GM18507 (cell line): ENCODE results near the gene EBP.
"Not testable (repeated sequence)": the region's sequence is repeated elsewhere in the genome, so short reads cannot be mapped to it uniquely, and the experiment has no call there.

Experiments used
- DNase-seq: peaks from one replicate; pipeline ENCODE4 v3.0.0; 2011; ENCODE audit warnings: low read depth; ENCODE audit not compliant: insufficient read length; ENCODE audit errors: extremely low spot score
- FAIRE-seq: peaks from 2 replicates; lab custom pipeline; 2011; peaks lifted over from hg19 to GRCh38; lab: Jason Lieb, UNC

EBP gene

DNA sequence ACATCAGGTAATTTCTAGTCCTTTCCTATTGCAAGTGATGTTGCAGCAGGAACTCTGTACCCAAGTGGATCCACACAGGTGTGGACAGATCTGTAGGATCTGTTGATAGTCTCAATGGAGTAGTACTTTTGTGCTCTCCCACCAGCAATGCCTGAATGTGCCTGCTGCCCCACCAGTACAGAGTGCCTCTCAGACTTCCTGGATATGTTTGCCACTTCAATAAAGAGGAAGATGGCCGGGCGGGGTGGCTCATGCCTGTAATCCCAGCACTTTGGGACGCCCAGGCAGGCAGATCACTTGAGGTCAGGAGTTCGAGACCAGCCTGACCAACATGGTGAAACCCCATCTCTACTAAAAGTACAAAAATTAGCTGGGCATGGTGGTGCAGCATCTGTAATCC is 2.1 kb upstream of the EBP start:
- DNase-seq, FAIRE-seq: not testable (repeated sequence)

DNA sequence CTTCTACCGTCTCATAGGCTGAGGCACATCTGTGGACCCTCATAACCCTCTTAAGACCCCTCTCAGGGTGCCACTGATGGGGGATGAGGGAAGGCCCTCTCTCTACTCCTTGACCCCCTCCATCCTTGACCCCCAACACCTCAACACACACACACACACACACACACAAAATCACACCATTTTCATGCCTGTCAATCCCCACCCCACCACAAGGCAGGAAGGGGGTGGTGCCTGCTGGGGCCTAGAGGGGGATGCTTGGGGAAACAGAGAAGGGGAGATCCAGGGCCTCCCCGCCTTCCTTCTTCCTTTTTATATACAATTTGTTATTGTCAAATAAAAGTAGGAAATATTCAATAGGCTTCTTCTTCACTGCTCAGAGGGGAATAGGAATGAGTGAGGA is 1.2 kb upstream of the EBP start:
- FAIRE-seq, result no peak

DNA sequence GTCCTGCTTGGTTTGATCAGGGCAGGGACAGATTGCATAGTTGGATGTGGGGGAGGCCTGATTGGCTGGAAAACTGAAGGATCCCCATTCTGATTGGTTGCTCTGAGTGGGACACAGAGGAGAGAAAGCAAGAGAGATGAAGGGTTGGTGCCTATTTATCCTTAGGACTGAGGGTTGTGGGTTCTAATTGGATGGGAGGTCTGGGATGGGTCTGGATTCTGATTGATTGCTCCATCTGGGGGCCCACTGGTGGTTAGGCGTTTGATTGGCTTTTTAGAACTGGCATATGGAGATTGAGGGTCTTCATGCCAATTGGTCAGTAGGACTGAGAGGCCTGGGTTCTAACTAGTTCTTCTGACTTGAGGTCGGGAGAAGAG is 644 bp upstream of the EBP start:
- DNase-seq, result no peak
- no peak for FAIRE-seq

More for the DNA sequence above, 1.2 kb upstream of the EBP start:
- DNase-seq, result no peak

DNA sequence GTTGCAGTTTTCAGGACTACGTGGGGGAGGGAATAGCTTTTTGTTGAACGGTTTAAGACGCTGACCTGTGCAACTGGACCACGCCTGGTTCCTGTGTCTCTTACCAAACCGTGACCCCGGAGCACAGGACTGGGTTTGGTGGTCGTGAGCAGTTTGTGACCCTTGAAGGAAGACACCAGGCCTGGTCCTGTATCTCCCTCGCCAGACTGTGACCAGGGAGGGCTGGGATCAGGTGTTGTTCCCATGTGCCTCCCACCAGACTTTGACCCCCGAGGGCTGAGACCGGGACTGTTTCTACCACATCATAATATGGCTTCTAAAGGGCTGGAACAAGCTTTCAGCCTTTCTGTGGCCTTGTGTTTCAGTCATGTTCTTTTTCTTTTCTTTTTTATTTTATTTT is 683 bp downstream of the EBP start:
- DNase-seq, result no peak
- no peak for FAIRE-seq

DNA sequence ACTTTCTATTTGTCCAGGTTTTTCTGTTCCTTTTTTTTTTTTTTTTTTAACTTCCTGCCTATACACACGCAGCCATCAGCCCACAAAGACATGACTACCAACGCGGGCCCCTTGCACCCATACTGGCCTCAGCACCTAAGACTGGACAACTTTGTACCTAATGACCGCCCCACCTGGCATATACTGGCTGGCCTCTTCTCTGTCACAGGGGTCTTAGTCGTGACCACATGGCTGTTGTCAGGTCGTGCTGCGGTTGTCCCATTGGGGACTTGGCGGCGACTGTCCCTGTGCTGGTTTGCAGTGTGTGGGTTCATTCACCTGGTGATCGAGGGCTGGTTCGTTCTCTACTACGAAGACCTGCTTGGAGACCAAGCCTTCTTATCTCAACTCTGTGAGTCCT is 2.1 kb downstream of the EBP start:
- no peak for FAIRE-seq
- DNase-seq, result no peak

DNA sequence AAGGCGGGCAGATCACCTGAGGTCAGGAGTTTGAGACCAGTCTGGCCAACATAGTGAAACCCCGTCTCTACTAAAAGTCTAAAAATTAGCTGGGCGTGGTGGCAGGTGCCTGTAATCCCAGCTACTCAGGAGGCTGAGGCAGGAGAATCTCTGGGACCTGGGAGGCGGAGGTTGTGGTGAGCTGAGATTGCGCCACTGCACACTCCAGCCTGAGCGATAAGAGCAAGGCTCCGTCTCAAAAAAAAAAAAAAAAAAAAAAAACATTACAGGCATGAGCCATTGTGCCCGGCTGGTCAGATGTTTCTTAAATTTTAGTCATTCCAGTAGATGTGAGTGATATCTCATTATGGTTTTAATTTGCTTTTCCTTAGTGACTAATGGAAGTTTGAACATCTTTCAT is 4.2 kb downstream of the EBP start:
- not testable (repeated sequence) for FAIRE-seq

DNA sequence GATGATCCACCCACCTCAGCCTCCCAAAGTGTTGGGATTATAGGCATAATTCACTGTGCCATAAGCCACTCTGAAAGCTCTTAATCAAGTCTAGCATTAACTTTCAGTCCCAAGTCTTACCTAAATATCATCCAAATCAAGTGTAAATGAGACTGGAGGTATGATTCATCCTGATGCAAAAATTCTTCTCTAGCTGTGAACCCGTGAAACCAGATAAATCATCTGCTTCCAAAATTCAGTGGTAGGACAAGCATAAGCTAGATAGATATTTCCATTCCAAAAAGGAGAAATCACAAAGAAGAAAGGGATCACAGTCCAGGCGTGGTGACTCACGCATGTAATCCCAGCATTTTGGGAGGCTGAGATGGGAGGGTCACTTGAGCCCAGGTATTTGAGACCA is 9.1 kb downstream of the EBP start:
- FAIRE-seq (no peak), DNase-seq (no peak)

More for the DNA sequence above, 4.2 kb downstream of the EBP start:
- DNase-seq, result not testable (repeated sequence)

DNA sequence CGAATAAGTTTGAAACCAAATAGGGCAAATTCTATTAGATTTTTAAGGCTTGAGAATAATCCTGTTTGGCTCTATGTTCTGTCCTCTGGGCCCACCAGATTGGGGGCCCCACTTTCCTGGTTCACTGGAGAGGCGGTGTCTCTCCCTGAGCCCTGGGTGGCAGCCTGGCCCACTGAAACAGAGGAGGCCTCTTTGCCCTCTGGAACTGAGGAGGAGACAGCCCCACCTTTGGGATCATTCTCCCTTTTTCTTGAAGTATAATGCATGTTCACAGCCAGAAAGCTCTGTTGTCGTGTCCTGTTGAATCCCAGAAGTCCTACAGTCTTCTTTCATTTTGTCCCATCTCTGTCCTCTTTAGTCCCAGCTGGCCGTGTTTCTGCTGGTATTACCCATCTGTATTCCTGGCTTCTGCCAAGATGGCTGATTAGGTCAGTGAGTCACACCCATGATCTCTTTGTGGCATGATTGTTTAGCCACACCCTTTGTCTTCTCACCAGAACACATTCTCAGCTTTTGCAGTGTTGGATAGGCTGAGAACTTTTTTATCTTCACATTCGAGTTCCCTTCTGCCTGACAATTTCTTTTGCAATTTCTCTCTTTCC is 9.9 kb downstream of the EBP start:
- DNase-seq (no peak), FAIRE-seq (no peak)

DNA sequence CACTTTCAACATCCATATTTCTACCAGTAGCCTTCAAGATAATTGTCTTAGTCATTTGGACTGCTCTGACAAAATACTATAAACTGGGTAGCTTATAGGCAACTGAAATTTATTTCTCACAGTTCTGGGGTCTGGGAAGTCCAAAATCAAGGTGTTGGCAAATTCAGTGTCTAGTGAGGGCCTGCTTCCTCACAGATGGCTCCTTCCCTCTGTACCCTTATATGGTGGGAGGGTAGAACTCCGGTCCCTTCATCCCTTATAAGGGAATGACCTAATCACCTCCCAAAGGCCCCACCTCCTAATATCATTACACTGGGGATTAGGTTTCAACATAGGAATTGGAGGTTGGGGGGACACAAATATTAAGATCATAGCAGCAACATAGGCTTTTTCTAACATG is 10.6 kb downstream of the EBP start:
- no peak for DNase-seq
- no peak for FAIRE-seq

DNA sequence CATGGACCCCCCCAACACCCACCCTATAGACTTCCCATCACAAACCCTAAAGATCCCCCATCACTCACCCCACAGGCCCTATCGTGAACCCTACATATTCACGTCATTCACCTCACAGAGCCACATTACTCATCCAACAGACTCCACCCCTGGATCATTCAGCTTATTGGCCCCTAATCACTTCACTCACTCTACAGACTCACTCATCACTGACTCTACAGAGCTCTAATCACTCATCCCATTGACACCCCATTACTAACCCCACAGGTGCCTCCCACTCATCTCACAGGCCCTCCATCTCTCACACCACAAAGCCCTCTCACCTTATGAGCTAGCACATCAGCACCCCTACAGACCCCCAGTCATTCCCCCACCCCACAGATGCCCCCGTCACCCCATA is 11.6 kb downstream of the EBP start:
- DNase-seq (no peak), FAIRE-seq (no peak)

DNA sequence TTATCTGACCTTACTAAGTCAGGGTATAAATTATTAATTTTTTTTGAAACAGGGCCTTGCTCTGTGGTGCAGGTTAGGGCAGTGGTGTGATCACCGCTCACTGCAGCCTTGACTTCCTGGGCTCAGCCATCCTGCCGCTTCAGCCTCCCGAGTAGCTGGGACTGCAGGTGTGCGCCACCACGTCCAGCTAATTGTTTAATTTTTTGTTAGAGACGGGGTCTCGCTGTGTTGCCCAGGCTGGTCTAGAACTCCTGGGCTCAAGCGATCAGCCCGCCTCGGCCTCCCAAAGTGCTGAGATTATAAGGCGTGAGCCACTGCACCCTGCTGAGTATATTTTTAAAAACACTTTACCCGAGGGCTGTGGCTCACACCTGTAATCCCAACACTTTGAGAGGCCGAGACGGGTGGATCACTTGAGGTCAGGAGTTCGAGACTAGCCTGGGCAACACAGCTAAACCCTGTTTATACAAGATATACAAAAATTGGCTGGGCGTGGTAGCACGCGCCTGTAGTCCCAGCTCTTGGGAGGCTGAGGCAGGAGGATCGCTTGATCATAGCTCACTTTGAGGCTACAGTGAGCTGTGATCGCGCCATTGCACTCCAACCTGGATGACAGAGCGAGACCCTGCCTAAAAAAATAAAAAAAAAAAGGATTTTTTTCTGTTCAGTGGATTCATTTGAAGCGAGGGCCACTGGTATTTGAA is 17.2 kb downstream of the EBP start:
- FAIRE-seq (no peak), DNase-seq (no peak)

DNA sequence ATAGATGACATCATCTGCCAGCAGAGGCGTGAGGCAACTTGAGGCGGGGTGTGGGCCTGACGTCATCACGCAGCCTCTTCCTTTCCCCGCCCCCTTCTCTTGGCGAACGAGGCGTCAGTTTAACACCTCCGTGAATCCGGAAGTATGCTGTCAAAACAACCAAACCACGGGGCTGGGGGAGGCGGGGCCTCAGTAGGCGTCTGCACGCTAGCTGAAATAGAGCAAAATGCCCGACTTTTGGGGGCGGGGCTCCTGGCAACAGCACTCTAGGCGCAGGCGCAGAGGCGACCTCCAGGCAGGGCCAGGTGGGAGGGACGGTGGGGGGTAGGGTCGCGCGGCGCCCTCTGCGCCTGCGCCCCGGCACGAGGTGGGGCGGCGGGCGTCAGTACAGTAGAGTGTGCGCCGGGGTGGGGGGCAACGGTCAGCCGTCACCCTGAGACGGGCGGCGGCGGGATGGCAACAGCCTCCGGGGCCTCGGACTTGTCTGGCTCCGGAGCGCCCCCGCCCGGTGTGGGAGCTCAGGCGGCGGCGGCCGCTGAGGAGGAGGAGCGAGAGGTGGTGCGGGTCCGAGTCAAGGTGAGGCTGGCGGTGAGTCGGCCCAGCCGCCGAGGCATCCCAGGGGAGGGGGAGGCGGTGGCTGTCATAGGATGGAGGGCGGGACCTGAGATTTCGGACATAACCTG is 17.9 kb downstream of the EBP start, which contains the start of gene TBC1D25:
TSS of gene TBC1D25 (plus strand) at position 370 of the 683 bp plus-strand sequence. CDS start at position 454, 84 bp downstream.
- peak; percentile 100 for FAIRE-seq

DNA sequence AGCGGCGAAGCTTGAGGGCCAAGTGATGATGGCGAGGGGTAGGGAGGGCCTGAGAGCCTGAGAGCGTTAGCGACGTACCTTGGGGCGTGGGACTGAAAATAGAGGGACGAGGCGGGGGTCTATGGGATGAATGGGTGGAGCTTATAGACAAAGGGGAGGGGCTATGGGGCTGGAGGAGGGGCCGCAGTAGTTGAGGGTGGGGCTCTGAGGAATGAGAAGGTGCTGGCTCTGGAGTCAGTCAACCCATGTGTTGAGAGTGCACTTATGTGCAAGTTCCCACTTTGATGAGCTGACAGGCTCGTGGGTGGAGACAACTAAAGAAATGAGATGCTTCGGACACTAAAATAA is 18.4 kb downstream of the EBP start:
- DNase-seq (no peak), FAIRE-seq (no peak)

More for the DNA sequence above, 17.9 kb downstream of the EBP start, which contains the start of gene TBC1D25:
- peak; percentile 73 for DNase-seq

DNA sequence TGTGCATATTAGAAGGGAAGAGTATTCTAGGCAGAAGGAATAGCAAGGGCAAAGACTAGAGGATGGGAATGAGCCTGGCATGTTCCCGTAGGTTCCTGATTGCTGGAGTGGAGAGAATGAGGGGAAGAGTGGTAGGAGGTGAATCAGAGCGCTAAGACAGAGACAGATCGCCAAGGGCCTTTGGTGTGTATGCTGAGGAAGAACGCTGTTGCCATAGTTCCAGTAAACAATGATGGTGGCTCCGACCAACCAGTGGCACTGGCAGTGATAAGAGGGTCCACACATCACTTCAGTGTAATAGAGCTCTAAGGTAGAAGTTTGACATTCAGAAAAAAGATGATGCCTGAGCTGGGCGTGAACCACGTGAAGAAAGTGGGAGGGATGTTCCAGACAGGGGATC is 18.9 kb downstream of the EBP start:
- FAIRE-seq, result peak; percentile 53

DNA sequence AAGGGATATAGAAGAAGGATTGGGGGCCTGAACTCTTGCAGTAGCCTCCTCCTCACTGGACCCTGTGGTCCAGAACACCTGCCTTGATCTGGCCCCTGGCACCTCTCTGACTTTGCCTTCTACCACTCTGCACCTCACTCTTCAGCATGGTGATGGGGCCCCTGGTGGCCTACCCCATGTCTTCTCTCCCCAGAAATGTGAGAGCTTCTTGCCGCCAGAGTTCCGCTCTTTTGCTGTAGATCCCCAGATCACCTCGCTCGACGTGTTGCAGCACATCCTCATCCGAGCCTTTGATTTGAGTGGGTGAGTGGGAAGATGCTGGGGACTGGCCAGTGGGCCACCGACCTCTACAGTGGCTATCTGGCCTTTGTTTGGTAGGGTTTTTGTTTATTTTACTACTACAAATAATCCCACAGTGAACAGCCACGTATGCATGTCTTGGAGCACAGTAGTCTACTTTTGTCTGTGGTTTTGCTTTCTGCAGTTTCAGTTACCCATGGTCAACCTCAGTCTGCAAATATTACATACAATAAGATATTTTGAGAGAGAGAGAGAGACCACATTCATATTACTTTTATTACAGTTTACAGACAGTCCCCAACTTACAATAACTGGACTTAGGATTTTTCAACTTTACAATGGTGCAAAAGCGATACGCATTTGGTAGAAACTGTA is 19.7 kb downstream of the EBP start:
- no peak for DNase-seq

More for the DNA sequence above, 18.9 kb downstream of the EBP start:
- no peak for DNase-seq

DNA sequence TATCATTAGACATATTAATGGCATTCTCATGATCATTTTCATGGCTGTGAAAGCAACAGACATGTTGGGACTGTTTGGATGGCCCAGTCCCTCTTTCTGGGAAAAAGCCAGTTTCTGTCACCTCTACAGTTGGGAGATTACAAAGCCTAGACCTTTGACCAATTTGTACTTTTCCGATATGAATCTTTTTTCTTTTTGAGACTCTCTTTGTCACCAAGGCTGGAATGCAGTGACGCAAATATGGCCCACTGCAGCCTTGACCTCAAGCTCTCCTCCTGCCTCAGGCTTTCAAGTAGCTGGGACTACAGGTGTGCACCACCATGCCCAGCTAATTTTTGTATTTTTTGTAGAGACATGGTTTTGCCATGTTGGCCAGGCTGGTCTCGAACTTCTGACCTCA is 27.3 kb downstream of the EBP start:
- FAIRE-seq (peak; percentile 46), DNase-seq (no peak)

More for the DNA sequence above, 19.7 kb downstream of the EBP start:
- FAIRE-seq, result peak; percentile 77

DNA sequence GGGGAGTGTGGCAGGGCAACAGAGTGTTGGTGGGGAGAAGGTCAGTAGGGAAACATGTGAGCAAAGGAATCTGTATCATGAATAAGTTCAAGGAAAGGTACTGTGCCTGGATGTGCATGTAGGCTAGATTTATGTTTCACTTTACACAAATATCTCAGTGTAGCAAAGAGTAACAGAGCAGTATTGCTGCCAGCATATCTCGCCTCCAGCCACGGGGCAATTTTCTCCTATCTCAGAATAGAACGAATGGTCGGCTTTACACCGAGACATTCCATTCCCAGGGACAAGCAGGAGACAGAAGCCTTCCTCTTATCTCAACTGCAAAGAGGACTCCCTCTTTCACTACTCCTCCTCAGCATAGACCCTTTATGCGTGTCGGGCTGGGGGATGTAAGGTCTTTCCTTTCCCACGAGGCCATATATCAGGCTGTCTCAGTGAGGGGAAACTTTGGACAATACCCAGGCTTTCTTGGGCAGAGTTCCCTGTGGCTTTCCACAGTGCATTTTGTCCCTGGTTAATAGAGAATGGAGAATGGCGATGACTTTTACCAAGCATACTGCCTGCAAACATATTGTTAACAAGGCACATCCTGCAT is 34.2 kb downstream of the EBP start:
- FAIRE-seq, result peak; percentile 26
- DNase-seq, result not testable (repeated sequence)

DNA sequence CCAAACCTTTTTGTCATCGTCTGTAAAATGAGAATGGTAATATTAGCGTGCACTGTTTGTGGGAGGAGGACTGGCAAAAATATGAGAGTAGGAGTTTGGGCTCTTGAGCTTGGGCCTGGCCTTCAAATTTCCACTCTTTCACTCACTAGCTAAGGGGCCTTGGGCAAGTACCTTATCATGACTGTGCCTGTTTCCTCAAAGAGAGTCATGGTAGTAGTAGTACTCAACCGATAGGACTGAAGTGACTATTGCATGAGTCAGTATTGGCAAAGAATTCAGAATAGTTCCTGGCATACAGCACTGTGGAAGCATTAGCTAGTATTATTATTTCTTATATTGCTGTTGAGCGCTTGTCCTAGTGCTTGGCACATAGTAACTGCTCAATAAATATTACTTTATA is 36.7 kb downstream of the EBP start:
- FAIRE-seq (no peak), DNase-seq (no peak)

DNA sequence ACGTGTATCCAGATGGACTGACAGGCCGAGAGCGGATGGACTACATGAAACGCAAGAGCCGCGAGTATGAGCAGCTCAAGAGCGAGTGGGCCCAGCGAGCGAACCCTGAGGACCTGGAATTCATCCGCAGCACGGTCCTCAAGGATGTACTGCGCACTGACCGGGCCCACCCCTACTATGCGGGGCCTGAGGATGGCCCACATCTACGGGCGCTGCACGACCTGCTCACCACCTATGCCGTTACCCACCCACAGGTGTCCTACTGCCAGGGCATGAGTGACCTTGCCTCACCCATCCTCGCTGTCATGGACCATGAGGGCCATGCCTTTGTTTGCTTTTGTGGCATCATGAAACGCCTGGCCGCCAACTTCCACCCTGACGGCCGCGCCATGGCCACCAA is 38.0 kb downstream of the EBP start:
- DNase-seq (no peak), FAIRE-seq (no peak)

DNA sequence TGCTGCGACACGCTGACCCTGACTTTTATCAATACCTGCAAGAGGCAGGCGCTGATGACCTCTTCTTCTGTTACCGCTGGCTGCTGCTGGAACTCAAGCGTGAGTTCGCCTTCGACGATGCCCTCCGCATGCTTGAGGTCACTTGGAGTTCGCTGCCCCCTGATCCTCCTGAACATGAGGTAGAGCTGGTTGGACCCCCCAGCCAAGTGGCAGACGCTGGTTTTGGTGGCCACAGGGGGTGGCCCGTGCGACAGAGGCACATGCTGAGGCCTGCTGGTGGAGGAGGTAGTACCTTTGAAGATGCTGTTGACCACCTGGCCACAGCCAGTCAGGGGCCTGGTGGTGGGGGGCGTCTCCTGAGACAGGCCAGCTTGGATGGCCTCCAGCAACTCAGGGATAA is 38.4 kb downstream of the EBP start:
- FAIRE-seq (no peak), DNase-seq (no peak)
